HEK293T (cell line): Measurements from ENCODE around the gene RAD51B.

Experiments used
- CTBP1 ChIP-seq: fragments of 450-650 bp; IDR thresholded peaks from 2 replicates; pipeline ENCODE4 v1.6.1; 2016; ENCODE audit warnings: borderline replicate concordance
- ELF4 ChIP-seq: fragments of 450-650 bp; IDR thresholded peaks from 2 replicates; pipeline ENCODE4 v1.6.1; 2017; ENCODE audit warnings: antibody characterized with exemption
- FOXA1 ChIP-seq: fragments of 450-650 bp; IDR thresholded peaks from 2 replicates; pipeline ENCODE4 v1.6.1; 2016; ENCODE audit warnings: mild to moderate bottlenecking
- FOXK2 ChIP-seq: fragments of 450-650 bp; IDR thresholded peaks from 2 replicates; pipeline ENCODE4 v1.6.1; 2016; ENCODE audit warnings: mild to moderate bottlenecking
- FOXM1 ChIP-seq: fragments of 450-650 bp; IDR thresholded peaks from 2 replicates; pipeline ENCODE4 v1.6.1; 2017; ENCODE audit warnings: mild to moderate bottlenecking, borderline replicate concordance
- L3MBTL2 ChIP-seq: fragments of 450-650 bp; conservative IDR thresholded peaks from 2 replicates; pipeline ENCODE4 v1.6.1; 2016; ENCODE audit warnings: mild to moderate bottlenecking
- LEF1 ChIP-seq: fragments of 450-650 bp; IDR thresholded peaks from 2 replicates; pipeline ENCODE4 v1.6.1; 2017; ENCODE audit warnings: mild to moderate bottlenecking, borderline replicate concordance
- SP1 ChIP-seq: fragments of 450-650 bp; IDR thresholded peaks from 2 replicates; pipeline ENCODE4 v1.6.1; 2017
- SUZ12 ChIP-seq: fragments of 450-650 bp; IDR thresholded peaks from 2 replicates; pipeline ENCODE4 v1.6.1; 2016; ENCODE audit warnings: mild to moderate bottlenecking
- ZNF384 ChIP-seq: fragments of 450-650 bp; IDR thresholded peaks from 2 replicates; pipeline ENCODE4 v1.6.1; 2016
- TF ChIP-seq, protein P1 (sequence below): fragments of 450-650 bp; IDR thresholded peaks from 2 replicates; pipeline ENCODE4 v1.6.1; 2016

DNA sequence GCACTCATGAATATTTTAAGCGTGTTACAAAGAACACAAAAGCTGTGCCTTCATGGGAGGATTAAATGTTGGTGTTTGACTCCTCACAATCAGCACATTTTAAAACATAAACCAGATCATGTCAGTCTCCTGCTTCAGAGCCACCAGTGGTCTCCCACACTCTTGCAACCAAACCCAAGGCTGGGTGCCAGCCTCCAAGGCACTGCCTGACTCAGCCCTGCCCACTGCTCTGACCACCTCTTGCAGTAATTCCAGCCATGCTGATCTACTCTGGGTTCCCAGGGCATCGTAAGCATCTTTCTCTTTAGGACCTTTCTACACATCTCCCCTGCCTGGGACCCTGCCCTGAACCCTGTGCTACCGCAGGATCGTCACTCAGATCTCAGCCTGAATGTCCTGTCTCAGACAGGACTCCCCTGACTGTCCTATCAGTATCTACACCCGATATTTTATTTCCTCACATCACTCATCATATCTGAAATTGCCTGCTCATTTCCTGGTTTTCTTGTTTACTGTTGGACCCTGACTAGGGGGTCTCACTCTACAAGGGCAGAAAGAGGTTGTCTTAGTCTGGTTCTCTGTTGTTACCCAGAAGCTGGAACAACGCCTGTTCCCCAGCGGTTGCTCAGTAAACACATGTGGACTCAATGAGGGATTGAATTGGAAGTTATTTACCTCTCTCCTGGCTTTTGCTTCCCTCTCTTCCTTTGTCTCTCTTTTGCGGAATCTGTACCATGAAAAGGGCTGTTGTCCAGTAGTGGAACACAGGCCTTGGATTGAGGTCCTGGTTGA lies 449.8 kb downstream of the RAD51B start:
- TF ChIP-seq FOXA1 (no peak), ELF4 (no peak), CTBP1 (no peak), SUZ12 (no peak), LEF1 (no peak), FOXK2 (no peak), L3MBTL2 (no peak), FOXM1 (no peak), ZNF384 (no peak), SP1 (no peak)
- TF ChIP-seq, protein P1, sequence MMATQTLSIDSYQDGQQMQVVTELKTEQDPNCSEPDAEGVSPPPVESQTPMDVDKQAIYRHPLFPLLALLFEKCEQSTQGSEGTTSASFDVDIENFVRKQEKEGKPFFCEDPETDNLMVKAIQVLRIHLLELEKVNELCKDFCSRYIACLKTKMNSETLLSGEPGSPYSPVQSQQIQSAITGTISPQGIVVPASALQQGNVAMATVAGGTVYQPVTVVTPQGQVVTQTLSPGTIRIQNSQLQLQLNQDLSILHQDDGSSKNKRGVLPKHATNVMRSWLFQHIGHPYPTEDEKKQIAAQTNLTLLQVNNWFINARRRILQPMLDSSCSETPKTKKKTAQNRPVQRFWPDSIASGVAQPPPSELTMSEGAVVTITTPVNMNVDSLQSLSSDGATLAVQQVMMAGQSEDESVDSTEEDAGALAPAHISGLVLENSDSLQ = no peak
